ENCODE data around the gene EEPD1.

EEPD1 gene

DNA sequence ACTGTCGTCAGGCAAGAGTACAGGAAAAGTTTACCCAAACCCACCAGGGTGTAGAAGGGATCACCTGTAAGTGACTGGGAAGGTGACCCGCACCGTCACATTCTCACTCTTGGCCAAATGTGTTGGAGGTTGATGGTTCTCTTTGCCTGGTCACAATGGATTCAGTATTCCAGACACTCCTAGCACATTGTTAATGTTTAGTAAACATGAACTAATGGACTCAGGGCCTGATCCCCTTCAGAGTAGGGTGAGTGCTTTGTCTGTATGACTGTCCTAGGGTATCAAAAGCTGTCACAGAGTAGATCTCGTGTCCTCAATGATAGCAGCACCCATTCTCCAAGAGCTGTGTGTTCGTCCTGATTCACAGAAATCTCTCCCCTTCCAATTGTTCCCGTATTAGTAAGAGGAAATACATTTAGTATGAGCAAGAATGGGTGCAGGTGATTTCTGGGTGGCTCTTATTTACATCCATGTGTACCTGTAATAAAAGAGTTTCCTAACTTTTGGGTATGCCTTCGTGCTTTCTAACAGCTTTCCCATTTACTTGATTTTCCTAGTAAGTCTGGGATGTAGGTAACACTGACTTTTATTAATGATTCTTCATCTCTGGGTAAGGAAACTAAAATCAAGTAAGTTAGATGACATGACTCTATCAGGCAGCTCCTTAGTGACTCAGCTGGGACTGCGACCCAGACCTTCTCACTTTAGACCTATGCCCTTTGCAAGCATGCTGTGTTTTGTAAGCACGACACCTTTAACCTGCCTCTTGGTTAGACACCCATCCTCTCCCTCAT, 4.7 kb downstream of the EEPD1 start:
- DNase-seq, result no peak

DNA sequence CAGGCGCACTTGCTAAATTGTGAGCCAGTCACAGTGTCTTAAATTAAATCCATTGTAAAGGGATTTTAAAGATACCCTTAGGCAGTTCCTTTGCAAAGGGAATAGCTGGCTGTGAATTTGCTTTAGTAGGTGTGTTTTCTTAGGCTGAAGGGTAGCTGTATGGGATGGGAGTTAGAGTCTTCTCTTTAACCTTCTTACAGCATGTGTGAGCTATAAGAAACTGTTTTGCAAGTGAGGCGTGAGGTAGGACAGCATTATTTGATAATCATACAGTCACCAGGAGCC, 5.2 kb downstream of the EEPD1 start:
- DNase-seq, result no peak

DNA sequence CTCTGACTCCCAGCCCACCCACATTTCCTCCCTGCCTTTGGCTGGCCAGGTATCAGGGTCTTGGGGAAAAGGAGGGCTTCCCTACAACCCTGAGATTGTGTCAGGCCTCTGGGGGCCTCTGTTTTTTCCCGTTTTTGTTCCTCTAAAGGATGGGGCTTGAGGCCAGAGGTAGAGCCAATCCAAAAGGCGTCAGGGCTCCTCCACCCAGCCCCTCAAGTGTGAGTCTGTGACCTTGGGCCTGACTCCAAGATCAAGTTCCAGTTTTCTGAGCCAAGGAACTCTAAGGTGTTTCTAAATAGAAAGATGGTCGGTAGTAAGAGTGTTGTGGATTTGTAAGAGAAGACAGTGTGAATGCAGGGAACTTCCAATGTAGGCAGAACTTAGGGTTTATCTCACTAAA, 6.6 kb downstream of the EEPD1 start:
- no peak for DNase-seq

DNA sequence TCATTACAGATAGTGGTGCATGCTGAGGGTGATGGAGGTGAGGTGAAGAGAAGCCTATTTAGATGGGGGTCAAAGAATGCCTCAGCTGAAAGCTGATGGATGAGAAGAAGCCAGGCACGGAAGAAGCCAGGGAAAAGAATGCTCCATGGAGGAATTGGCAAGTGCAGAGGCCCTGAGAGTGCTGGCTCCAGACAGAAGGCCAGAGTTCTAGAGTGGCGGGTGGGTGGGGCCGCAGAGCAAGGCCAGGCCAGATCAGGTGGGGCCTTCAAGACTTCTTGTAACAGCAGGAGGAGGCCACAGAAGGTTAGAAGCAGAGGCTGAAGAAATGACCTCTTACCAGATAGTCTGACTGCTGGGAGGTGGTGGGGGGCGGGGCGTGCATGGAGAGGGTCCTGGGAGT, 7.3 kb downstream of the EEPD1 start:
- DNase-seq, result no peak

DNA sequence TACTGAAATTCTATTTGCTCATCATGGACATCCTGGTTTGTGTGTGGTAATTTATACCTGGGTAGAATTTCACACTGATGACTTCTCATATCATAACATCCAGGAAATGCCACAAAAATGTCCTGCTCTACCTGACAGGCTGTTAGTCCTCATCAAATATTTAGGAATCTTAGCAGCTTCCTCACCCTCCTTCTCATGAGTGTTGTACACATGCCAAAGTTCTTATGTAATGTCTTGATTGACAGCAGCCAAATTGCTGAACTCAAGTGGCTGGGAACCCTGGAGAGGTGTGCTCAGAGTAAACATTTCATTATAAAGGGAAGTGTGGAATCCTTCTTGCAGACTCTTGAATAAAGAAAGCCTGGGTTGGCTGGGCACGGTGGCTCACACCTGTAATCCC, 8.9 kb downstream of the EEPD1 start:
- DNase-seq, result no peak

DNA sequence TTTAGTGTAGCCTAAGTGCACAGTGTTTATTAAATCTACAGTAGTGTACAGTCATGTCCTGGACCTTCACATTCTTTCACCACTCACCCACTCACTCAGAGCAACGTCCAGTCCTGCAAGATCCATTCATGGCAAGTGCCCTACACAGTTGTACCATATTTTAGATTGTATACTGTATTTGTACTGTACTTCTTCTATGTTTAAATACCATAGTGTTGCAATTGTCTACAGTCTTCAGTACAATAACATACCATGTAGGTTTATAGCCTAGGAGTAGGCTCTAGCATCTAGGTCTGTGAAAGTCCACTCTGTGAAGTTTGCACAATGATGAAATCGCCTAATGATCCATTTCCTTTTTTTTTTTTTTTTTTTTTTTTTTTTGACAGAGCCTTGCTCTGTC, 12.0 kb downstream of the EEPD1 start:
- DNase-seq, result no peak

DNA sequence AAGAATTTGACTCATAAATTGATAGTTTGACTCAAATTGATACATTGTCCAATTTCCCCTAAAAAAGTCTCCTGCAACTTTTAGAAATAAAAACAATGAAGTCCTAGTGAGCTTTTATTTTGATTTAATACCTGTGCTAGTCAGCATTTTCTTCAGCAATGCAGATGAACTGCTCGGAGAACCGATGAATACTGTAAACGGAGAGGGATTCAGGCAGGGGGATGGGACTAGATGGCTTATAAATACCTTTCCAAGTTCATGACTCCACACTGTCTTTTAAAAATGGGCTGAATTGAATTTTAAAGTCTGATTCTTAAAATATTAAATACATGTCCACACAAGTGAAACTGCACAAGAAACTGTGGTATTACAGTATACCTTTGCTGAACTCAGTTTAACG, 12.7 kb downstream of the EEPD1 start:
- DNase-seq, result no peak

DNA sequence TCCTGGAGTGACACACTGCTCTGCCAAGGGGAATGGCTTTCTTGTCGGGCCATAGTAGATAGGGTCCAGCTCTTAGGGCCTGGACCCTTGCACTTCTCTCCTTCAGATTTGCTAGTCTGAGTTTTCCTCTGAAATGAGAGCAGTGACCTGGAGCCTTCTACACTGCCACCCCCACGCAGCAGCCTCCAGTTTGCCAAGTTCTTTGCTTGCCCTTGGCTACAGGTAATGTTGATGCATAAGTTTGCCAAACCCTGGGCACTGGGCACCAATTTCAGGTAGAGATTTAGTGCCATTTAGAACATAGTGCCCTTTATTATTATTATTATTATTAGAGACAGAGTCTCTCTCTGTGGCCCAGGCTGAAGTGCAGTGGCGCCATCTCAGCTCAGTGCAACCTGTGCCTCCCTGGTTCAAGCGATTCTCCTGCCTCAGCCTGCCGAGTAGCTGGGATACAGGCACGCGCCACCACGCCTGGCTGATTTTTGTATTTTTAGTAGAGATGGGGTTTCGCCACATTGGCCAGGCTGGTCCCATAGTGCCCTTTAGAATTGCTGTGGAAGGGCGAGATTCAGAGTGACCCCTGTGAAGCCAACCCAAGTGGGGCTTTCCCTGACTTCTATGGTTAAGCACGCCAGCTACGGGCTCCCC, 14.5 kb downstream of the EEPD1 start:
- no peak for DNase-seq

DNA sequence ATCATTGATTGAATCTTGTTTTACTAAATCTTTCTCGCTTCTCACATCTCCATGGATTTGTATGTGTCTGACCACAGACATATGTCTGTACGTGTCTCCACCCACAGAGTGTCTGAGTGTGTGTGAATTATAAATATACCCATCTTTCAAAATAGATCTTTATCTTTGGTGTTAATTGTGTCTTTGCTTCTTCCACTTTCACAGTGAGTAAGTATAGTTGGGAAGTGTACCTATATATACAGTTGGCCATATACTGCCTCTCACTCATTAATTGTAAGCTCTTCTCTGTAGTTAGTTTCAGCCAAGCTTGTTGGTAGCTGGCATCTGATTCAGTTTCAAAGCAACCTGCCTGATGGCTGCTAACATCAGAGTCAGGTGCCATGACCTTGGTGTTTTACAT, 18.4 kb downstream of the EEPD1 start:
- DNase-seq, result no peak

DNA sequence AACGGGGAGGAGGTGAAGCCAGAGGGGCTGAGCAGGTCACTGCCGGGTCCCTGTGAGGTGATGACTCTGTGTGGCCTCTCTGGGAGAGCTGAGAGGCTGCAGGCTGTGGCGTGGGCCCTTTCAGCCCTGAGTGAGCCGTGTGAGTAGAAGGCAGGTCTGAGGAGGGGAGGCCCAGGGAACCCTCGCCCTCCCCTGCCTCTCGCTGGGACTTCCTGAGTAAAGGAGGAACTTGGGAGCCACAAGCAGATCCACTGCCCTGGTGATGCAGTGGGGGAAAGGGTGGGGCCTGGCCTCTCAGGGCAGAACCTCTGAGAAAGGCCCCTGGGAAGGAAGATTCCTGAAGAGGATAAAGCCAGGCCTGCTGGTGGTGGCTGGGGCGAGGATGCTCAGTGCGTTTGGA, 22.8 kb downstream of the EEPD1 start:
- no peak for DNase-seq

DNA sequence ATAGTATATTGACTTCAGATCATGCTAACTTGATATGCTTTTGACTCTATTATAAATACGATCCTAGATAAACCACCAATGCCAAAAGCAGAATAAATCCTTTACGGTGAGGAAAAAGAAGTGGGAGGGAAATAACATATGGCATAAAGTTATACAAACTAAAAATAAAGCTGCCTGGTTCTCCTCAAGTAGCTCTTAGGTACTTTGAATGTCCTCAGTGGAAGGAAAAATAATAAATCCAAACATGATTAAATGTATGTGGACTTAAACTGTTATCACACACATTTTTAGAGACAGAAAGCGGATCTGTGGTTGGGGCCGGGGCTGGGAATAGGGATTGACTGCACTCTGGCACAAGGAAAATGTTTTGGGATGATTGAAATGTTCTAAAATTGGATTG, 23.6 kb downstream of the EEPD1 start:
- DNase-seq, result no peak

DNA sequence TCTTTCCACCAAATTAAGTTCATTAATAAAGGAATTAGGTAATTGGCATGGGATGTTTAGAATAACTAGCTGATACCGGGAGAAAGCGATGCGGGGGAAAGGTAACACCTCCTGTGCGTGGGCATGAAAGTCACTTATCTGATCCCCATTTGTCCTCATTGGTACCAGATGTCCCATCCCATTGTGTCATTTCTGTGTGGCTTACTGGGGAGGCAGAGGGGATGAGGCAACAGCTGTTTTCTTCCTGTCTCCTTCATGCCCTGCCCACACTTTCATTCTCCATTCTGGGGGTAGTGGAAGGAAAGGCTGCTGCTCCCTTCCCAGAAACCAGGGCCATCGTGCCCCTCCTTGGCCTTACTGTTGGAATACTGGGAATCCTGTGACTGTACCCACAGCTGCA, 27.1 kb downstream of the EEPD1 start:
- no peak for DNase-seq

DNA sequence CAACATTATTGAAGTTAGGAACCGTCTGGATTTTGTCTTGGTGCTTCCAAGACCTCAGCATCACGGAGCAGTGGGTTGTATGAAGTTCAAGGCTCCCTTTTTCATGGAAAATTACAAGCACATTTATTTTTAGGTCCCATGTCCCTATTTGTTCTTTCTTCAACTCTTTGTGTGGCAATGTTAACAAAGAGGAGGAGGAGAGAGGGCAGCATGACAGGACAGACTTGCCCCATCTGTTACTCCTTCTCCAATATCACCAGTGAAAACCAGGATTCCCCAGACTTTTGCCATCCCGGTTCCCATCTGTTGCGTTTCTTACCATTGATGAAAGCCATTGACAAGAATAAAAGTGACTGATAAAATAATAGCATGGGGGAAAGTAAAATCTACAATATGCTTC, 28.6 kb downstream of the EEPD1 start:
- DNase-seq, result no peak

DNA sequence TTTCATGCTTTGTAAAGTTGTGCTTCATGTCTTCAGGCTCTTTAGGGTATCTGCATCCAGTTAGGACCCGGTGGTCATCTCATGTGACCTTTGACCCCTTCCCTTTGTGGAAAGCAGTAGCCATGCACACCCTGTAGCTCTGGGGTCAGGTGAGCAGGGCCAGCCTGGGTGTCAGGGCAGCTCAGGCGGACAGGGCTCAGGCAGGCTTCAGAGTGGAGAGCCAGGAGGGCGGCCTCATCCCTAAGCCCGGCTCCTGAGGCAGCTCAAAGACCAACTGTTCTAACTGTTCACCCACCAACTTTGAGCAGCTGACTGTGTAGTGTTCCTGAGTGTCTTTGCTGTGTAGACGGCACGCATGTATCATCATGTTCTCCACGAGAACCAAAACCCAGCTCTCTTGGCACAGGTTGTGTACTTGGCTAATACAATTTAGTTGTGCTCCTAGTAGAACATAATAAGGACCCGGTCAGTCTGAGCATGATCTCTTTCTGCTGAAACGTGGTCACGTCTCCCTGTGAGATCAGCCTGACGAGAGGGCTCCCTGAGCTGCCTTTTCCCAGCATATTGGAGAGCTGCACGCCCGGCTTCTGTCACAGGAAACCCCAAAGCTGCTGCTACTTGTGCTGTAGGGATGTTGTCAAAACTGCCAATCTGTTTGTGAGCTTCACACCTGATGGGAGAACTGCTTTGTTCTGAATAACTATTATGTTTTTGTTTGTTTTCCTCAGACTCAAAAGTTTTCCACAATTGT, 30.0 kb downstream of the EEPD1 start:
- DNase-seq, result no peak

DNA sequence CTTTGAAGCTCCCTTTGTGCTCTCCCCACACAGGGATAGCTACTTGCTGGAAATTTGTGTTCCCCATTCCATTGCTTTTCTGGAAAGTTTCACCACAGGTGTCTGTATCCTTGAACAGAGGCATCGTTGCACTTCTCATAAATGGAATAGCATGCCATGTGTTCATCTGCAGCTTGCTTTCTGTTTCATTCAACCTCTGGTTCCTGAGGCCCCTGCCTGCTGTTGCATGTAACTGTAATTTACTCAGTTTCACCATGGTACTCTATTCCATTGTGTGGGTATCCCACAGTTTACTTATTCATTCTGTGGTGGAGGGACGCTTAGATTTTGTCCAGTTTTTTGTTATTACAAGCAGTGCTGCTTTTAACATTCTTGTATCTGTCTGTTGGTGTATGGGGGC, 32.0 kb downstream of the EEPD1 start:
- DNase-seq, result no peak

DNA sequence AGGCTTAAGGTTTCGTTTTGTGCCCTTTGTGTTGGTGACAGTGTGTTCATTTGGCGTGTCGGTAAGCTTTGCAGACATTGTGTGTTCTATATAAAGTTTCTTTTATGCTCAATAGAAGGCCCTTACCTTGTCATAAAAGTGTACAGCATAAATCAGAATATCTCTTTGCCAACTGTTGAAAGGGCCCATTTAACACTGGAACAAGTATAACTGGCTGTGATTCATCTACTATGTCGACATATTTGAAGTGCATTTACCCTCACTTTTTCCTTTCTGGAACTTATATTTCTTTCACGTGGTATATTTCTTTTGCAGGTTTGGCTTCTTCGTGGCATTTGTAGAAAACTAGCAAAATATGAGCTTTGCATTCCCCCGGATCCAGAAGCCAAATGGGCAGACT, 32.7 kb downstream of the EEPD1 start:
- no peak for DNase-seq

DNA sequence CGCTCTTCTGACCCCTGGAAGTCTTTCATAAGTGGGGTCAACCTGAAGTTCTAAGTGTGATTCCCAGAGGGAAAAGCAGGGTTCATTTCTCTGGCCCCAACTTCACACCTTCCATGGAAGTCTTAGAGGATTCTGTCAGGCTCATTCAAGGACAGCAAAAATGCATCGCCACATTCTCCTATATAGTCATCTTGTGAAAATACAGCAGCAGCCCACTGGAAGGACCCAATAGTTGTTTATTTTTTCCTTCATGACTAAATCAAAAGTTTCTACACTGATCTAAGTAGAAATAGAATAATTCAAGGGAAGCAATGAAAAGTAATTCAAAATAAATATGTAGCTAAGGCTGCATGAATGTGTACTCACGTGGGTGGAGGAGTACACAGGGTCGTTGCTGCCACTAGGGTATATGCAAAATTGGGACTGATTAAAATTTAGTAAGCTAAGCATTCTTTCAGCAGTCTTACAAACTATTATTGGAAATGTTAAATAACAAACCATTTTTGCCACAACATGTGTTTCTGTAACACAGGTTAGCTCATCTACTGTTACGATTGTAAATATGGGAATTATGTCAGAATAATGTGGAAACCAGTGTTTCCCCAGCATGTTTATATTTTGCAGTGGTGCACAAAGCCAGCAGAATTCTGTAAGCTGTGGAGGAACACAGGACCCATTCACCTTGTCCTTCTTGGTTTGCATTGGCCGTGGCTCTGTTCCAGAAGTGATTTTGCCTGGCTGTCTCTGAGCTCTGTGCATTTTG, 33.5 kb downstream of the EEPD1 start:
- DNase-seq, result no peak

DNA sequence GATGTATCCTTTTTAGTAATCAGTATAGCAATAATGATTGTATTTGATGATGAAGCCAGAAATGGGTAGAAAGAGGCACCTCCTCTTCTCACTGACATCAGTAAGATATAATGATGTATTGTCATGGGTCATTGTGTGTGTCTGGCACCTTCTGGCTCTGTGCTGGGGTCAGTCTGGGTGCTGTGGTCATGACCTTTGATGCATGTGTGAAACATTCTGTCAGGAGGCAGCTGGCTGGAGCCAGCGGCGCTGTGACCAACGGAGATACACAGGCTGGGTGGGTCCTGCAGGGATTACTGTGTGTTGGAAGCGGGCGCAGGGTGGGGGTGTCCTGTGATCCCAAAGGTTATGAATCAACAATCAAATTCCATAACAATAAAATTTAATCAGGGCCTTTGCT, 35.2 kb downstream of the EEPD1 start:
- no peak for DNase-seq

DNA sequence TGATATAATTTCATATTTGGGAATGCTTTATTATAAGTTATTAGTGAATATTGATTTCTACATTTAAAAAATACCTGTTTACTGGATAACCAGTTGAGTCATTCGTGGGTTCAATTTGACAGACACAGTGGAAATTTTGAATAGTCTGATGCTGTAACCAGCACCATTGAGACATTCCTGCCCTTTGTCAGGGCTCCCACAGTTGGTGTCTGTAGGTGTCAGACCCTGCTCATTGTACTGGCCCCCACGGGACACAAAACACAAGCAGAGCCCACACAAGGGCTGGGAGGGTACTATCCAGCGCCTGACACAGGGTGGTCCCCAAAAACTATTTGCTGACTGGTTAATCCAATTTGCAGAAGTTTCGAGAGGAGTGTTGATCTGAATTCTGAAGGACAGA, 35.9 kb downstream of the EEPD1 start:
- DNase-seq, result no peak

DNA sequence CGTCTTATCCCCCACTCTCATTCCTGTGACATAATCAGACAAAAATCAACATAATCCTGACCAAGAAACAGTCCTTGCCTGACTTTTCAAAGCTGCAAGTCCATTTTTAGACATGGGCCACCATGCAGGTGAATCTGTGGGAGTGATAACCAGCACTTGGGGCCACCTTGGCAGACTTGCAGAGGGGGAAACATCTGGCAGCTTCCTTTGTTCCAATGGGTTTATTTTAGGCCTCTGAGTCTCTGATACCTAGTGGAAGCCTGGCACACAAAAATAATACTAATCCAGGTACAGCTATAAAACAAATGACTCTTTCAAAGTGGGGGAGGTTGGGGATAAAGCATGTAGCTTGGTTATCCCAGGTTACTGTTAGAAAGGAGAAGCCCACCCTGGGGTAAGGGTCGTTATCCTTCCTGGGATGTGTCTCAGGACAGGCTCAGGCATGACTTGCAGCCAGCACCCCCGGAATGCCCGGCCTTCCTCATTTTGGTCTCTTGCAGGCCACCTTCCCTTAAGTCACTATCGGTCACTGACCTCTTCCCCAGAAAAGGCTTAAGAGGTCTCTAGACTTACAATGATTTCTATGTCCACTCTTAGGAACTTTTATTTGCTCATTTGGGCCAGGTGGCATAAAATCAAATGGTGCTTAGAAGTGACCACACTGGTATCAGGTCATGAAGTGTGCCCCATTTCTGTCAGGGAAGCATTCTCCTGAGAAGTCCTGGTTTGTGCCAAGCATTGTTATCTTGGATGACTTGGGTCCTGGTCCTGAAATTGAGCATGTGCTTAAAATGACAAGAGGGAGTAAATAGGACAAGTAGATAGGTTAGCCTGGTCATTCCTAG, 37.6 kb downstream of the EEPD1 start:
- no peak for DNase-seq

DNA sequence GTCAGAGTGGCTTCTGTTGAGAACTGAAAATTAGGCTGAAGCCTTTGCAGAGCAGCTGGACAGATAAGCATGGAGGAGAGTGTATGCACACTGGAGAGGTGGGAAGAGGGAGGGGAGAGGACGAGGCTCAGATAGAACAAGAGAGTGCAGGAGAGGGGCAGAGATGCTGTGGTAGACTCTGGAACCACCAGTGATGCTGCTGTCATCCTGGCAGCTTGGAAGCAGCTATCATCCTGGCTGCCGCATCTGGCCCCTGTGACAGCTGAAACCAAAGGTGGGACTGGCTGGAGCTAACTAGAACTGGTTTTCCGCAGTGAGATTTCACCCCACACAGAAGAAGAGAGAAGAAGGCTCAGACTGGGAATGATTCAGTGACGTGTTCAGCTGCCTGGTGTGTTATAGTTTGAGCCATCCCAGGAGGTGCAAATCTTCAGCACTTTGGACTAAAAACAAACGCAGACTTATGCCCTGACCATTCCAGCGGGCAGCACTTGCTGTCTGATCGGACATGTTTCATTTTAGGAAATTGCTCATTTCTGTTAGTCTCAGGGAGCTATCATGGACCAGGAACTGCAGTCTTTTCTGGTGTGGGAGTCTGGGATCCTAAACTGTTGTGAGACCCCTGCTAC, 38.4 kb downstream of the EEPD1 start:
- no peak for DNase-seq
